Ectodermal cell (in vitro differentiated cells): ENCODE results near the gene LEMD1.
"Not testable (repeated sequence)": the region's sequence is repeated elsewhere in the genome, so short reads cannot be mapped to it uniquely, and the experiment has no call there.

ENCODE experiments used
- H3K27ac ChIP-seq: 2 replicates; pipeline ENCODE4 v1.7.0; 2013; ENCODE audit warnings: mild to moderate bottlenecking, low read depth, low read length; ENCODE audit not compliant: insufficient read depth, poor library complexity, severe bottlenecking
- H3K27me3 ChIP-seq: 2 replicates; pipeline ENCODE4 v1.7.0; 2013; ENCODE audit warnings: mild to moderate bottlenecking, low read length; ENCODE audit not compliant: insufficient read depth, control insufficient read depth, poor library complexity, severe bottlenecking
- H3K36me3 ChIP-seq: one replicate; pipeline ENCODE4 v1.7.0; 2013; ENCODE audit warnings: low read length; ENCODE audit not compliant: control insufficient read depth, insufficient read depth
- H3K4me1 ChIP-seq: one replicate; pipeline ENCODE4 v1.7.0; 2013; ENCODE audit warnings: low read length; ENCODE audit not compliant: control insufficient read depth, insufficient read depth
- H3K4me3 ChIP-seq: 2 replicates; pipeline ENCODE4 v1.7.0; 2013; ENCODE audit warnings: low read depth, low read length, control low read depth; ENCODE audit not compliant: insufficient read depth
- H3K9me3 ChIP-seq: 2 replicates; pipeline ENCODE4 v1.7.0; 2013; ENCODE audit warnings: mild to moderate bottlenecking, low read length, moderate library complexity; ENCODE audit not compliant: control insufficient read depth
- WGBS, 2 experiments: methylation state at CpG; one replicate each; pipeline ENCODE4 v1.1.7; 2013; ENCODE audit warnings: missing lambda C conversion rate in 2 of 2; 5-methylcytosine and 5-hydroxymethylcytosine counted together

Gene LEMD1

GRCh38 chr1:205370780-205371179, 51.1 kb downstream of the LEMD1 start:
- Histone ChIP-seq H3K9me3 (no peaks in the 10 kb centered on the region), H3K36me3 (no peaks in the 10 kb centered on the region), H3K4me3 (no peak overlapping the region), H3K4me1 (peaks cover 22% of the 10 kb centered on the region), H3K27me3 (no peaks in the 10 kb centered on the region), H3K27ac (no peak overlapping the region)

- H3K36me3 ChIP-seq = no peaks in the 10 kb centered on the region
- H3K4me3 ChIP-seq = no peak overlapping the region
- H3K9me3 ChIP-seq = no peaks in the 10 kb centered on the region
- H3K27me3 ChIP-seq = no peaks in the 10 kb centered on the region
- H3K4me1 ChIP-seq = peaks cover 16% of the 10 kb centered on the region
- no peak overlapping the region for H3K27ac ChIP-seq
- 94 to 98% methylated on average over 3 of the region's 3 CpGs for WGBS, 2 experiments
Measured at GRCh38 chr1:205369701-205370123, 52.1 kb downstream of the LEMD1 start.

- Histone ChIP-seq H3K4me3 (no peak overlapping the region), H3K27ac (no peak overlapping the region), H3K4me1 (peaks cover 12% of the 10 kb centered on the region), H3K27me3 (no peaks in the 10 kb centered on the region), H3K36me3 (no peaks in the 10 kb centered on the region), H3K9me3 (no peaks in the 10 kb centered on the region)
- 95 to 97% methylated on average over 6 of the region's 6 CpGs for WGBS, 2 experiments
Measured at GRCh38 chr1:205368478-205368877, 53.4 kb downstream of the LEMD1 start.

- Histone ChIP-seq H3K36me3 (no peaks in the 10 kb centered on the region), H3K4me3 (no peak overlapping the region), H3K9me3 (no peaks in the 10 kb centered on the region), H3K4me1 (peaks cover 8% of the 10 kb centered on the region), H3K27ac (no peak overlapping the region), H3K27me3 (no peaks in the 10 kb centered on the region)
- WGBS, 2 experiments = 62 to 68% methylated on average over 8 of the region's 8 CpGs
Measured at GRCh38 chr1:205365945-205366463, 55.9 kb downstream of the LEMD1 start.

GRCh38 chr1:205365086-205365485, 56.8 kb downstream of the LEMD1 start:
- not testable (repeated sequence) for H3K4me3 ChIP-seq, H3K9me3 ChIP-seq, H3K27me3 ChIP-seq, H3K27ac ChIP-seq, H3K36me3 ChIP-seq
- H3K4me1 ChIP-seq = peaks cover 12% of the 10 kb centered on the region
- WGBS, 2 experiments = 91 to 92% methylated on average over 8 of the region's 8 CpGs

GRCh38 chr1:205360891-205361290, 61.0 kb downstream of the LEMD1 start:
- 94 to 95% methylated on average over 4 of the region's 4 CpGs for WGBS, 2 experiments
- Histone ChIP-seq H3K4me3 (no peak overlapping the region), H3K4me1 (peaks cover 39% of the 10 kb centered on the region), H3K36me3 (no peaks in the 10 kb centered on the region), H3K9me3 (no peaks in the 10 kb centered on the region), H3K27me3 (no peaks in the 10 kb centered on the region), H3K27ac (no peak overlapping the region)

GRCh38 chr1:205359771-205360565, 61.9 kb downstream of the LEMD1 start:
- Histone ChIP-seq H3K4me1 (peaks cover 41% of the 10 kb centered on the region), H3K4me3 (no peak overlapping the region), H3K27ac (peak overlapping the region; percentile 76), H3K9me3 (no peaks in the 10 kb centered on the region), H3K27me3 (no peaks in the 10 kb centered on the region), H3K36me3 (no peaks in the 10 kb centered on the region)
- 65% methylated on average over 11 of the region's 11 CpGs for WGBS, 2 experiments

GRCh38 chr1:205358579-205358978, 63.3 kb downstream of the LEMD1 start:
- no peaks in the 10 kb centered on the region for H3K36me3 ChIP-seq
- H3K9me3 ChIP-seq = no peaks in the 10 kb centered on the region
- H3K27me3 ChIP-seq = no peaks in the 10 kb centered on the region
- H3K27ac ChIP-seq = no peak overlapping the region
- H3K4me1 ChIP-seq = peaks cover 52% of the 10 kb centered on the region
- H3K4me3 ChIP-seq = no peak overlapping the region

GRCh38 chr1:205357567-205357966, 64.3 kb downstream of the LEMD1 start:
- Histone ChIP-seq H3K36me3 (no peaks in the 10 kb centered on the region), H3K4me1 (peaks cover 56% of the 10 kb centered on the region), H3K27me3 (no peaks in the 10 kb centered on the region), H3K4me3 (no peak overlapping the region), H3K9me3 (no peaks in the 10 kb centered on the region), H3K27ac (peak overlapping the region; percentile 87)
- 94 to 98% methylated on average over 3 of the region's 3 CpGs for WGBS, 2 experiments

GRCh38 chr1:205356440-205357139, 65.3 kb downstream of the LEMD1 start, which contains the start of gene KLHDC8A:
KLHDC8A (minus strand) TSS chr1:205356922; CDS start chr1:205343604, 13,318 bp downstream.
- Histone ChIP-seq H3K4me3 (peak within 1 kb of the TSS; percentile 39), H3K4me1 (peaks cover 65% of the 10 kb centered on the region), H3K27me3 (no peaks in the 10 kb centered on the region), H3K36me3 (no peaks in the 10 kb centered on the region), H3K9me3 (no peaks in the 10 kb centered on the region), H3K27ac (peak within 1 kb of the TSS; percentile 87)
- WGBS, 2 experiments = 23 to 24% methylated on average over 18 to 20 of the region's 20 CpGs
